NCI-H226 (cell line): Measurements from ENCODE around the gene ZFHX2.
"Not testable (repeated sequence)": the region's sequence is repeated elsewhere in the genome, so short reads cannot be mapped to it uniquely, and the experiment has no call there.

Source experiments
- DNase-seq: peaks from one replicate; pipeline ENCODE4 v3.0.0-alpha.2; 2015

ZFHX2 gene

DNA sequence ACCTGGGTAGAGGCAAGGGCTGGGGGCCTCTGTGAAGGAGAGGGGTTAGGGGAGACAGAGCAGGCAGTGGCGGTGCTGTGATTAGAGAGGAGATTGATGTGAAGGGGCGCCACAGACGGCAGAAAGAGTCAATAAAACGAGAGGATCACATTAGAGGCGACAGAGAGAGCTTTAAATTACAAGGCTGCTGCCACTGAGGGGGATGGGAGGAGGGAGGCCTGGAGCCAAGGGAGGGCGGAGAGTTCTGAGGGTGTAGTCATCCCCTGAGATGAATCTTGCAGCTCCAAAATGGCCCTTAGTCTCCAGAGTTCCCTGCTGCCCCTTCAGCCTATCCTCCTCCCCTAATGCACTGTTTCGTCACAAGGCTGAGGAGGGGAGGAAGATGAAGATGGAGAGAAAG lies 12.8 kb downstream of the ZFHX2 start:
- no peak for DNase-seq

DNA sequence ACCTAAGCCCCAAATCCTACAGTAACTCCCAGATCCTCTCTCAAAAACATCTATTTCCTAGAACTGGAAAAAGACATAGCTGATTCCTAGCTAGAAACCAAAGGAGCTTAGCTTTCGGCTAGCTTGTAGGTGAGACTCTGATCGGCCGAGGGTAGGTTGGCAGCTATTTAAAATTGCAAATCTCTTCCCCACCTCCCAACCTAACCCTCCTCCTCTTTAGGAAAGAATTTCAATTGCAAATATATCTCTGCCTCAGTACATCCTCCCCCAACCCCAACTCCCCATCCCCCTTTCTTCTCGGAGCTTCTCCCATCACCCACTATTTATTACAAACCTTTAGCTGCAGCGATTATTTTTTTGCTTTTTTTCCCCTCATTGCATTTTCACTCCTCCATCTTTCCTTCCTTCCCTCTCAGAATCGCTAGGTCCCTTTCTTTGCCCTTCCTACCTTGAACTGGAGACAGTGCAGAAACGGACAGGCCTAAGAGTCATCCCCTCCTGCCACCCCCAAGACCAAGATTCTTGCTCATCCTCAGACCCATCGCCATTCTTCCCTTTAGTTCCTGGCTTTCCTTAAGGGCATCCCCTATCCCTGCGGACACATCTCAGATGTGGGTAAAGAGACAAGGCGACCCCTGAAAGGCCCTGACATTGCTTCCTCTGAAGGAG lies 13.4 kb downstream of the ZFHX2 start:
- no peak for DNase-seq

DNA sequence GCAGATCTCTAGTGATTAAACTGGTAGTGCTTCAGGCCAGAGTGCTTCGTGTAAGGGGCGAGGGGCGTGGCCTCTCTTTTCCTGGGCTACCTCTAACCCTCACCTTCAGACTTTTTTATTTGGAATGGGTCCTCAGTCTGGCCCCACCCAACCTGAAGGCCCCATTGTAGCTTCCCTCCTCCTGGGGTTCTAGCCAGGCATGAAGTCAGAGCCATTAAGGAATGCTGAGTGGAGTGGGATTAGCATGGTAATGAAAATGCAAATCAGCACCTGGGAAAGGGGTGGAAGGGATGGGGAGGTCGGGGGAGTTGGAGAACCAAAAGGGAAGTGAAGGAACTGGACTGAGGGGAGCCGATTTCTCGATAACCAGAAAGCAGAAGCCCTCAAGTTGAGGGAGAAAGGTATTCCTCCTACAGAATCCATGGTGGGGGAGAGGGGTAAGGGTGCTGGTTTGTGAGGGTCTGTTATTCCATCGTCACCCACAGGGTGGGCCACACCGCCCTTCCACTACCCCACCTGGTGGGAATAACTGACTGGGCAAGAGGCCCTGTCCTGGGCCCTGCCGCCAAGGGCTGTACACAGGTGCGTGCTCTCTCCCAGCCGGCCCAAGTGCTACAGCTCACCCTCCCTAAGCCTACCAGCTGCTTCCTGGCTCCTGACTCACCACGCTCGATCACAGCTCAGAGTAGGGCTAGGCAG lies 14.1 kb downstream of the ZFHX2 start:
- no peak for DNase-seq

DNA sequence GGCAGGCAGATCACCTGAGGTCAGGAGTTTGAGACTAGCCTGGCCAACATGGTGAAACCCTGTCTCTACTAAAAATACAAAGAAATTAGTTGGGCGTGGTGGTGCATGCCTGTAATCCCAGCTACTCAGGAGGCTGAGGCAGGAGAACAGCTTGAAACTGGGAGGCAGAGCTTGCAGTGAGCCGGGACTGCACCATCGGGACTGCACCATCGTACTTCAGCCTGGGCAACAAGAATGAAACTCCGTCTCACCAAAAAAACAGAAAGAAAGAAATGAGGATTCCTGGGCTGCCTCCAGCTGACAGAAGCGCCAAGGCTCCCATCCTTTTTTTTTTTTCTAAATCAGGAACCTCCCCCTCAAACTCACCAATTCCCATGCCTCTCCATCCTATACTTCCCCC lies 14.7 kb downstream of the ZFHX2 start:
- not testable (repeated sequence) for DNase-seq

DNA sequence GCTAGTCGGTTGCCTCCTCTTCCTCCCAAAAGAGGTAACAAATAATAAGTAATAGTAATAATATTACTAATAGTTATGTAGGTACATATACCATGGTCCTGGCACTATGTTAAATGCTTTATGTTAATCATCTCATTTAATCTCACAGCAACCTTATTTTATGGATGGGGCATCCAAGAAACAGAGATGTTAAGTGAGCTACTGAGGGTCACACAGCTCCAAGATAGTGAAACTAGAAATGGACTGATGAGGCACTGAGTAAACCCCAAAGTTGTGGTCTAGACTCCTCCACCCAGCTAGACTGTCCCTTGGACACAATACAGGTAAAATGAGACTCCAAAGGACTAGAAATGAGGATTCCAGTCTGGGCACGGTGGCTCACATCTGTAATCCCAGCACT lies 15.1 kb downstream of the ZFHX2 start:
- no peak for DNase-seq

DNA sequence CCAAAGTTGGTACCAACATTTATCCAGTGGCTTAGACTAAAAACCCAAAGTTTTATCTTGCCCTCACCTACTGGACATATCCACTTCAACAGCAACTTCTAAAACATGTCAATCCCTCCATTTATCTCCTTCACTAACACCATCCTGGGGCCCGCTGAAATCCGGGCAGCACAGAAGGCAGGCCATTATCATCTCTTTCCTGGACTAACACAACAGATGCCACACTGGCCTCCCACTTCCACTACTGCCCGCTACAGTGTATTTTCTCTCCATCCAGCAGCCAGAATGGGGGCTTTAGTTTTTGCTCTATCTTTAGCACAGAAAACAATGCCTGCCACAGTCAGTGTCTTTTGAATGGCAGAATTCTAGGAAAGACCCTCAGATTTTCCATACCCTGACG lies 15.6 kb downstream of the ZFHX2 start:
- no peak for DNase-seq

DNA sequence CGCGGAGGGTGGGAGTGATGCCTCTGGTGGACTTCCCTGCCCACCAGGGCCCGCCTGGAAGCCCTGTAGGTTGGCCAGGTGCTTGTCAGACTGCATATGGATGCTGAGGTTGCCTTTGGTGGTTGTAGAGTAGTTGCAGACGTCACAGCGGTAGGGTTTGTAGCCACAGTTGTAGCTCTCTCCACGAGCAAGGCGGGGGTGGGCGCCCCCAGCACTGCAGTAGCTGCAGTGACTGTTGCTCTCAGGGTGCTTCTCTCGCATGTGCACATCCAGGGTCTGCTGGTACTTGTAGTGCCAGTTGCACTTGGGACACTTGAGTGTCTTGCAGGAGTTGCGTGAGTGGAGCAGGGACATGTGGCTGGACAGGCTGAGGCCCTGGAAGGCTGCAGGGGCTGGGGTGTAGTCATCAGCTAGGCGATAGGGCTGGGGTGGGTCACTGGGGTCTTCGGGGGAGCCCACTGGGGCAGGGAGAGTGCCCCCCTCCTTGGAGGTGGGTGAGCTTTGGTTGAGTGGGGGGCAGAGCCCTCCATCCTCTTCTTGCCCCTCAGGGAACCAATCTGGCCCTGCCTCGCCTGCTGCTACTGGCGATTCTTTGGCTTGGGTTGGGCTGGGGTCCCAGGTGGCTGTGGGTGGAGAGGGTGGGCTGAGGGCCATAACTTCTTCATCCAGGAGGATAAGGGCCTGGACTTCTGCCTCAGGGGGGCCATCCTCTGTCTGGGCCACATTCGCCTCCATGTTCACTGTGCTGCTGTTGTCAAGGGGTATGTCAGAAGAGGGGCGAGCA lies 17.7 kb downstream of the ZFHX2 start:
- no peak for DNase-seq

DNA sequence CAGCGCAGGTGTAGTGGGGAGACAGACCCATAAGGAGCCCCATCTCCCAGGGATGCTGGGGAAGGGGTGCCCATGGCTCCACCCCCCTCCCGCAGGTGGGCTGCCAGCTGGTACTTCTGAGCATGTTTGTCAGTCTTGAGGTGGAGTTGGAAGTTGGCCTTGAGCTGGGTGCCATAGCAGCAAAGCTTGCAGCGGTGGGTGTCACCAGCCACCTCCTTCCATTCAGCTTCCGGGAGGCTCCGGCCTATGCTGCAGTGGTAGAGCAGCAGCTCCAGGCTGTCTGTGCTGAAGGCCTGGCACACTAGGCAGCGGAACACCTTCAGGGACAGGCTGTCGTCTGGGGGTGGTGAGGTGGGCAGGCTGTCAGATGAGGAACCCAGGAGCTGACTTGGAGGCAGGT lies 18.9 kb downstream of the ZFHX2 start:
- no peak for DNase-seq

DNA sequence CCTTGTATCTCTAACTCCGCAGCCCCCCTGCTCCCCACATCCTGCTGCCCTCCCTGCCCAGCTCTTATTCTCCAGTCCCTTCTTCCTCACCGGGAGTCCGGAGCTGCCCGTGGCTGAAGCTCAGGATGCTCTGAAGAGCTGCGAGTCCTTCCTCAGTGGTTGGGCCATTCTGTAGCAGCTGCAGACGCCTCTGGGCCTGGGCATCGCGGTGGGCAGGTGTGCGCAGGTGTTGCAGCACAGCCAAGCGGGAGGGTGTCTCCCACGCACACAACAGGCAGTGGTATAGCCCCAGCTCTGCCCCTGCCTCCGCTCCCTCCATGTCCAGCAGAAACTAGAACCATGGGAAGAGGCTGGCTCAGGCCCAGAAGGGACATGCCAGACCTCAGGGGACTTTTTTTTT lies 20.2 kb downstream of the ZFHX2 start:
- DNase-seq: no peak

DNA sequence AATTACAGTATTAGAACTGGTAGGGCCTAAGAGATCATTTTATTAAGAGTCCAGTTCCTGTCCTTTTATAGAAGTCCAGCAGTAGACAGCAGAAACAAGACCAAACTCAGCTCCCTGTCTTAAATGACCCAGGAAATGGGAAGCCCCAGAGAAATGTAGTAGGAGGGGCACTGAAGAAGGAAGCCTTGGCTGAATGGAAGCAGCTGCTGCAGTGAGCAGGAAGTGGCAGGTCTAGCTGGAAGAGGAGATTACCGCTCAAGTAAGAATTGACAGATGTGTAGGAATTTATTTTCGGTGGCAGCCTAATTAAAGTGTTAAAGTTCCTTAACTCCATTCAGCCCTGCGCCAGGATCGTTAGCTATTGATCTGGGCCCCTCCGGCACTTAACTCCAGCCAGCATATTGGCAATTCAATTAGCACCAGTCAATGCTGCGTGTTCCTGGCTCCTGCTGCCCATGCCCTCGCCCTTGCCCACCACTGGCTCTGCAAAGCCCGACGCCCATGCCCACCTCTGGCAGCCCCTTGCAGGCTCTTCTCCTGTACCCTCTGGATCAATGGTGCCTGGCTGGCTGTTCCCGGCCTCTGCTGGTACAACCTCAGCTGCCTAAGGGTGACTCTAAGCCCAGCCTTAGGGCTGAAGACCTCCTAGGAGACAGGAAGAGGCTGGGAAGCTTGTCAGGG lies 21.1 kb downstream of the ZFHX2 start:
- DNase-seq: no peak

DNA sequence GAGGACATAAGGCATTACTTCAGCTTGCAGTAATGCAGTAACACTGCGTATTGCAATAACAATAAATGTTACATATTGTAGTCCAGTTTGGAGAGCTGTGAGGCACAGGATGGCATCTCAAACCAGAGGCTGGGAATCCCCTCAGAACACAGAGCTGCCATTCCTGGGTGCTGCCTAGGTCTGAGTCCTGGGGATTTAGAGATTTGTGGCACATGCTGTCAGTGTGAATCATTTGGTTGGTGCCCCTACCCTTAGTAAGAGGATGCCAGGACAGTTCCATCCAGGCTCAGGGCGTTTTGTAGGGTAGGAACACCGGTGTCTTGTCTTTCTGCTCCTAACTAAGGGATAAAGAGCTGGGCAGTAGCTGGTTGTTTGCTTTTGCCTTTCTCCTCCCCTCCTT lies 22.5 kb downstream of the ZFHX2 start:
- no peak for DNase-seq

DNA sequence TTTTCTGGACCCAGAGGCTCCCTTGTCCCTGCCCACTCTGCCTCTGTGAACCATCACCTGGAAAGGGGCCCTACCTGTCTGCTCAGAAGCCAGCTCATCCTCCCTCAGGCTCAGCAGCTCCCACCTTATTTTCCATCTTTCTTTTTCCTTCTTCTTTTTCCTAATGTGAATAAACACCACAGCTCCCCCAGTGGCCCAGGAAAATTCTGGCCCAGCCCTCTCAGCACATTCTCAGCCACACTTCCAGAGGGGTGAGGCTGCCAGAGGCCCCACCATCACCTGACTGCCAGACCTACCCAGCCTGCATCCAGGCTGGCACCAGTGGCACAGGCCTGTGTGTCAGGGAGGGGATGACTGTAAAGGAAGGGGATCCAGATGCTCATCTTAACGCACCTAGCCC lies 23.0 kb downstream of the ZFHX2 start:
- DNase-seq: no peak

DNA sequence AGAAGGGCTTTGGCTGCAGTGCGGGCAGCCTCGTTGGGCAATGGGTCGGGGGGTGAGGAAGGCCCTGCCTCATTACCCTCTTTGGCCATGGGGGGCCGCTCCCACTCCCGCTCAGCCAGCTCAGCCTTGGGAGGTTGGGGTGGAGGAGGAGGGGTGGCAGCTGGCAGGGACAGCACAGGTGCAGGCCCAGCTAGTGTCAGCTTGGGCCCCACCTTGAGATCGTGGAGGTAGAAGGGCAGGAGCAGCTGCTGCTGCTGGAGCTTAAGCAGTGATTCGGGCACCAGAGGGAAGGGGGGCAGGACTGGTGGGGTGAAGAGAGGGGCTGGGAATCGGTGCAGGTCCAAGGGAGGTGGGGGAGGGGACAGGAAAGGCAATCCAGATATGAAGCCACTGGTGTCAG lies 26.0 kb downstream of the ZFHX2 start:
- DNase-seq: no peak

DNA sequence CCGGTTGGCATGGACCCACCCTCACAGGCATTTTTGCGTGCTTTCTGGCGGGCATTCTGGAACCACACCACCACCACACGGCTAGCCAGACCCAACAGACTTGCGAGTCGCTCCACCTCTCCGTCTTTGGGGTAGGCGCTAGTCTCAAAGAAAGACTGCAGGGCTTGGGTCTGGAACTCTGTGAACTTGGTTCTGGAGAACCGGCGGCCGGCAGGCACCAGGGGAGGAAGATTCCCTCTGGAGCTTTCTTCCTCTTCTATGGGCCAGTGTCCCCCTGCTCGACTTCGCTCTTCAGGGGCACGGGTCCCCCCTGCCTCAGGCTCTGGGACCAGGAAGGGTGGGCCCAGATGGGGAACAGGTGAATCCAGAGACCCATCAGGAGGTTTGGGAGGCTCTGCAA lies 26.6 kb downstream of the ZFHX2 start:
- no peak for DNase-seq

DNA sequence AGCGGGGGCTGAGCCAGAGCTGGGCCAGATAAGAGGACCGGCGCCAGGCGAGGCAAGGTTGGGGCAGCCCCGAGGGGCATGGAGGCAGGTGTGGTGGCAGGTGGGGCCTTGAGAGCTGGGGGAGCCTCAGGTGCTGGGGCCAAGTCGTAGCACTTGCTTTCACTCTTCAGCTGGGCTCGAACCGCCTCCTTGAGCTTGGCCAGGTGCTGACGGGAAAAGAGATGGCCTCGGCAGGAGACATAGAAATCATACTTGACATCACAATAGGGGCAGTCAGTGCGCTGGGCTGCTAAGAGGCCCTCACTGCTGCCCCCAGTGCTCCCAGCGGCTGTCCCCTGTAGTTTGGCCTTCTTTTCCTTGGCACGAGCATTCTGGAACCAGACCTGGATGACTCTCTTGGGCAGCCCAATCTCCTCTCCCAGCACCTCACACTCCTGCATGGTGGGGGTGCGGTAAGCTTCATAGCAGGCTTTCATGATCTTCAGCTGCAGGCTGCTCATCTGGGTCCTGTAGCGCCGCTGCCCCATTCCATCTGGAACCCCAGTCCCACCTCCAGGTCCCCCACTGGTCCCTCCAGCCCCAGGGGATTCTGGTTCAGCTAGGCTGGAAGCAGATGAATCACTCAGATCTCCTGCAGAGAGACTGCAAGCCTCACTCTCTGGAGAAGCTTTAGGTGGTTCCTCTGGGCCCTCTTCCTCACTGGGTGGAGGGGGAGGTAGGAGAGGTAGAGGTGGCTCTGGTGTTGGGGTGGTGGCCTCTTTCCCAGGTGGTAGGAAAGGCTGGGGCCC lies 28.1 kb downstream of the ZFHX2 start:
- DNase-seq: no peak

DNA sequence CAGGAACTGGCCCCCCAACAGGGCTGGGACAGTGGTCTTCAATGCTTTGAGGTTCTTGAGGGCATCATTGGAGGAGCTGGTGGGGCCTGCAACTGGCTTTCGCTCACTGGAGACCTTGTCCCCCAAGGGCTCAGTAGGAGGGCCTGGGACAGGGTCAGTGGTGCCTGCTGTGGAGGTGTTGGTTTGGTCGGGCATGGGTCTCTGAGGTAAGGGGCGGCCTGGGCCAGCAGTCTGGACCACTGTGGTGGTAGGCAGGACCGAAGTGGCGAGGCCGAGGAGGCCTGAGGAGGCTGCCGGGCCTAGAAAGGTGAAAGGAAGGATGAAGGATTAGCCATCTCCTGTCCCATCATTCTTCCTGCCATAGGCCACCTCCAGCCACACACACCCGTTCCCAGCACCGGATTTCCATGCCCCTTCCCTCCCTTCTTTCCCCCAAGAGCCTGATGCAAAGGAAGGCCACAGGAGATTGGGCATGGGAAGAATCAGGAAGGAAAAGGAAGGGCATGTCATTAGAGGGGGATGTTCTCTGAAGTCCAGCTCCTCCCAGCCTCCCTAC lies 28.8 kb downstream of the ZFHX2 start:
- DNase-seq: no peak

DNA sequence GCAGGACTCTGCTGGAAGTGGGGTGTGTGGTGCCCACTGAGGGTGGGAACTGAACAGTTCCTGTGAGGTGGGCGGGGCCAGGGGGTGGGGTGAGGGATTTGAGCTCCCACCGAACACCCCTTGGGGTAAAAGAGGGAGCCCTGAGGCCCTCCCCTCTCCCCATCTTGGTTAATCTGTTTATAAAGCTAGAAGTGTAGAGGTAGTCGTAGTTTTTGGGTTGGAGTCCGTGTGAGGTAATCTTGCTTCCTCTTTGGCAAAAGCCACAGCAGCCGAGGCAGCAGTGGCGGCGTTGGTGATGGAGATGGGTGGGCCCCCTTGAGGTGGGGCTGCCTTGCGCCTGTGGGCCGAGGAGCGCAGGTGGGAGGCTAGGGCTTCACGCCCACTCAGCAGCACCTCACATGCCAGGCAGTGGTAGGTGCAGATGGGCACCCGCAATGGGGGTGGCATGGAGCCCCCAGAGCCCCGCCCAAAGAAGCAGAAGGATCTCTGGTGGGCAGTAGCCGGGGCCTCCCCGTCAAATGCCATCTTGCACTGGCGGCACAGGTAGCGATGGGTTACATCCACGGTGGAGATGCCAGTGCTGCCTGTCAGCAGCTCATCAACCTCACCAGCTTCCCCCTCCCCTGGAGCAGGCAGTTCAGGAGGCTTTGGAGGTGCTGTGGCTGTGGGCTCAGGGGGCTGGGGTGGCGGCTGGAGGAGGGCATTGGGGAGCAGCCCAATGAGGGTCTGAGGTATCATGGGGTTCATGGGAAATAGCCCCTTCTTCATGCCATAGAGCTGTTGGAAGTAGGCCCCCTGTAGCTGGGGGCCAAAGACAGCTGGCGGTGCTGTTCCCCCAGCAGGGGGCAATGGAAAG lies 29.6 kb downstream of the ZFHX2 start:
- no peak for DNase-seq

DNA sequence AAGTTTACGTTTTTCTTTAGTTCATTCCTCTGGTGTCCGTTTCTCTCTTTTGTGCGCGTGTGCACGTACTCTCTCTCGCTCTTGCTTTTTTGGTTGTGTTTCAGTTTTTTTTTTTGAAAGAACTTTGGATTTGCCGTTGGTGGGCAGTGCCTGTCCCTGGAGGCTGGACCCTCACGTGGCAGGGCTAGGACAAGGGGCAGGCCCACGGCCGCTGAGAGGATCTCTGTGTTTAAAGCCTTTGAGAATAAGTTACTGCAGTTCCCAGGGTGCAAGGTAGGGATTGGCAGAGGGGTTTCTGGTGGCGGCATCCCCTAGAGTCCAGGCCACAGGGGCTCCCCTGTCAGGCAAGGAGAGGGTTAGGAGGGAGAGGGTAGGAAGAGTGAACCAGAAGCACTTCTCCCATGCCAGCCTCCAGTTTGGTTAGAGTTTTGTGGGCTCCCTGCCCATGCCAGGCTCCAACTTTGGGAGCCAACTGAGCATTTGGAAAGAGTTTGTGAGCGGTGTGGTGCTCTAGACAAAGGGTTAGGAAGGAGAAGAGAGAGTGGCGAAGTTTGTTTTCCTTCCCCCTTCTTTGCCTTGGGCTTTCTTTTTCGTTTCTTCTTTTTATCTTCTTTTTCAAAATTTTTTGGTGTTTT lies 30.5 kb downstream of the ZFHX2 start:
- no peak for DNase-seq

DNA sequence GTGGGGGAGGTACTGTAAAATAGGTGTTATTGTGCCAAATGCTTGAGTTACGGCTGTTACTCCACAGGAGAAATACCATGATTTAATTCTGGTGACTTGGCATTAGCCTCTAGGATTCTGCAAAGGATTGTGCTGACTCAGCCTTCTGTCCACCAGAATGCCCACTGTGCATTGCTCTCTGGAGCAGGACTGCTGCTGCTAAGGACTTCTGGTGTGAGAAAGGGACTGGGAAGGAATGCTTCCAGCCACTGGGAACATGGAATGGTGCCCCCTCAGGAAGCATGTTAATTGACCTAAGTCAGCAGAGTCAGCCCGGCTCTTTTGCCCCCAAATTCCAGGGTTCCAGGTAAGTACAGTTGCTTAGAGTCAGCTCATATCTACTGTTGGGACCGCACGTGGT lies 32.9 kb downstream of the ZFHX2 start:
- no peak for DNase-seq

DNA sequence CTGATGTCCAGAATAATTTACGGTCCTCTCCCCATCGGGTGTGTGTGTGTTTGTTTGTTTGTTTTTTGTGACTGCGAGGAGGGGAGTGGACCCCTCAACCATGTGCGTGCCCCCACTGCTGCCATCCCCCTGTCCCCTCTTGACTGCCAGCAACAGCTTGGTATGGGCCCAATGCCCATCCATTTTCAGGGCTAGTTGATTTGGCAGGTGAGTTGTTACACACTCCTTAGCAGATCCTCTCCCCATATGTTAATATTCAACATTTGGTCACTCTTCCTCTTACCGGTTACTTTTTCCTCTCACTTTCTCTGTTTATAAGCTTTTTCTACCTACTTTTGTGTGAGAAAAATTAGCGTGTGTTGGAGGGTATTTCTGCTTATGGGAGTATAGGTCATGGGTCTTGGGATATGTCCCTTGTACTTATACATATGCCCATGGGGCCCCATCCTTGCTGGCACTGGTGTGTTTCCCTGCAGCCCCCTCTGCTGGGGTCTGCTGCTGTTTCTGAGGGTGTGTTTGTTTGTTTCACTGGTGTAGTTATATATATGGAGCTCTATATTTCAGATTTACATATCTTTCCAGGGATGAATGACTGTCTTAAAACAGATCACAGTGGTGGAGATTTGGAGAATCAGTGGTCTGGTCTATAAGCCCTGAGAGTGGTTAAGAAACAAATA lies 33.8 kb downstream of the ZFHX2 start:
- DNase-seq: no peak

DNA sequence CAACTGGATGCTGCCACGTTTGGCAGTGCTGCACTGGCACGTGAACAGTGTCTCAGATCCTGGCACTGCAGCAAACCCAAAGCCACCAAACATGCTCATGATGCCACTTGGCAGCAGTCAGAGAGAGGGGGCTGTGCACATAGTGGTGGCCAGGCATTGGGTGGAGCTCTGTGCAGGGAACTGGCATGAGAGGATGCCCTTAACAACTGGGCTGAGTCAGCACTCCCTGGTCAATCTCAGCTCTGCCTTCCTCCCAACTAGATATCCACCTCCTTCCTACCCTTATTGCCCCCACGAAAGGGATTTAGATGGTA lies 37.0 kb downstream of the ZFHX2 start:
- no peak for DNase-seq
